HG03342 (cell line): Measurements from ENCODE around the gene TSPAN14.

ENCODE experiments used
- ATAC-seq: cut with Tn5 transposase; IDR thresholded peaks from one replicate; pipeline ENCODE4 v1.9.1; 2021; ENCODE audit warnings: mild to moderate bottlenecking, moderate library complexity; ENCODE audit not compliant: unreplicated experiment

The TSPAN14 gene

DNA sequence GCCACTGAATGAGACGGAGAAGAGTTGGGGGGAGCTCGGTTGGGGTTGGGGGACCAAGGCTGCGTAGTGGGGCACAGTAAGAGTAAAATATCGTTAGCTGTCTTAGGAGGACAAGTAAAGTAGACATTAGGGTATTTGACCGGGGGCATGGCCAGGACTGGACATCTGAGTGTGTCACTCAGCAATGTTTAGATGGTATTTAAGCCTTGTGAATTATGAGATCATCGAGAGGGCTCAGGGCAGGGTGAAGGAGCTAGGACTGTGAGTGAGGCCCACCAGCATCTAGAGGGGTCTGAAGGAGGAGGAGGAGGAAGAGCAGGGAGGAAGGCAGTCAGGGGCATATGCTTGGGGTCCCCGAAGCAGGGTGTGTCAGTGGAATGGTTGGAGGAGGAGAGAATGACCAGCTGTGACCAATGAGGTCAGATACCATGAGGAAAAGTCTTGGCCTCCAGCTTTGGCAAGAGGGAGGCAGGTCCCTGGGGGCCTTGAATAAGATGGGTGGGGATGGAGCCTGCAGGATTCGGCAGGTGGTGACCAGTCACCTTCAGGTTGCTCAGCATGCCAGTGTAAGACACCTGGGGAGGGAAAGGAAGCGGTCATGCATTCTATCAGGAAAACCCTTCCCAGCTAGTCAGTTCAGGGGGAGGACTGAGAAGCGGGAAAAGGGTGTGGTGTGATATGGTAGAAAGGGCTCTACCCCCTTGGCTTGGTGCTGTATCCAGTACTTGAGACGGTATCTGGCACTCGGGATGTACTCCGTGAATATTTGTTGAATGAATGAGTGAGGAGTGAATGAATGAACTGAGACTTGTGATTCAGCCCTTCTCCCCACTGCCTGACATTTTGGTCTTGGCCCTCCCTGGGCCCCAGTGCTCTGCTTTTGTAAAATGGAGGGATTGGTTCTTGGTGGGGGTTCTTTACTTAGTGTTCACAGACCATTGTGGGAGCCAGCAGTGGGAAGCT lies 48.8 kb downstream of the TSPAN14 start:
- no peak for ATAC-seq

DNA sequence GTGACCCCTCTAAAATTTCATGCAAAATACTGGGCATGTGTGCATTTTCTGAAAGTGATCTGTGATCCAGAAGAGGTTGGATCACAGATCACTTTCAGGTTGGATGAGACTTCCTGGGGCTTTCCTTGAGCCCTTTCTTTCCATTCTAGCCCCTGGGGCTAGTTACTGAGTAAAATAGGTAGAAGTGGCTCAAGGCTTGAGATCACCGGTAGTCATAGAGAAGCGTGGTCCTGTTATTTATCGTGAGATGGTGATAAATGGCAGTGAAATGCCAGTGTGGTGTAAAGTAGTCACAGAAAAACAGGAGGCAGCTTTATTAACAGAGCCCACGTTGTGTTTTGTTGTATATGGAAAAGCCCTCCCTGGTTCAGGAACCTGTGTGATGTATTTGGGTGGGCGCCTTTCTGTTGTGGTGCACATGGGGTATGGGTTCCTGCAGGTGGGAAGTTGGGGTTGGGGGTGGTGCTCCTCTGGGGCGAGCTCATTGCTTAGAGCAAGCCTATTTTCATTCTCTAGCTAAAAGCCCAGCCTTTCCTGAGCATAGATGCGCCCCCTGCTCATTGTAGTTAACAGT lies 49.6 kb downstream of the TSPAN14 start:
- no peak for ATAC-seq

DNA sequence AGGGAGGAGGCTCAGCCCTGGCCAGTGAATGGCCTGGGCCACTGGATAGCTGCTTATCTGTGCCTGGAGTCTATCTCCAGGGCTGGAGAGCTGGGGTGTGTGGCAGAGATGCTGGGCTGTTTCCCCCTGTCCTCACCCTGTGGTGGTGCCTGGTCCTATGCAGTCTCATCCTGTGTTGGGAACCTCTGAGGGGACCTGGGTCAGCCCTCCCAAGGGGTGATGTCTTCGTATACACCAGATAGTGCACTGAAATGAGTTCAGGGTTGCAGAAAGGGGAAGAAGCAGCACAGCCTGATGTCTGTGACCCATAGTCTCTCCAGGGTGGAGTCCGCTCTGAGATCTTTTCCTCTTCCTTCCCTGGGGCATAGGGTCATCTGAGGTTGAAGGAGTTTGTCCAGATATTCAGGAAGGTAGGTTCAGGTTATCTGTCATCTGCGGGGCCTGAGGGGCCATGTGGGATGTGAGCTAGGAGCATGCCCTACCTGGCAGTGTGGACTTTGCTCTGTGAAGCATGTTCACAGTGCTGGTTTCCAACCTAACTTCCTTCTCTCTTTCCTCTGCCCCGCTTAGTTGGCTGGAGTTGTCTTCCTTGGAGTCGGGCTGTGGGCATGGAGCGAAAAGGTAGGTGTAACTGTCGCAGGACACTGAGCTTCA lies 50.2 kb downstream of the TSPAN14 start:
- ATAC-seq, result no peak

GRCh38 chr10:80504897-80505465 lies 50.9 kb downstream of the TSPAN14 start:
- ATAC-seq, result no peak

DNA sequence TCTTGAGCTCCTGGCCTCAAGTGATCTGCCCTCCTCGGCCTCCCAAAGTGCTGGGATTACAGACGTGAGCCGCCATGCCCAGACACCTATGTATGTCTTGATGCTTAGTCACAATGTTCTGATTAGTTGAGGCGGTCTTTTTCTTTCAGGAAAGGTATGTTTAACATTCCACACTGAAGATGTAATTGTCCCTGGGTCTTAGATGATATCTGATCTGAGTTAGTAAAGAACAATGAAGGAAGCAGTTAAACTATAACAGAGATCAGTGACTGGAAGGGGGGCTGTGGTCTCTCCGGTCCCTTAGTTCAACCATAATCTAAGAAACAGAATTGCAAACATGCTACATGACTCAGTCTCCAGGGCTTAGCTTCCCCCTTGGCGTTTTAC lies 52.1 kb downstream of the TSPAN14 start:
- ATAC-seq, result no peak

DNA sequence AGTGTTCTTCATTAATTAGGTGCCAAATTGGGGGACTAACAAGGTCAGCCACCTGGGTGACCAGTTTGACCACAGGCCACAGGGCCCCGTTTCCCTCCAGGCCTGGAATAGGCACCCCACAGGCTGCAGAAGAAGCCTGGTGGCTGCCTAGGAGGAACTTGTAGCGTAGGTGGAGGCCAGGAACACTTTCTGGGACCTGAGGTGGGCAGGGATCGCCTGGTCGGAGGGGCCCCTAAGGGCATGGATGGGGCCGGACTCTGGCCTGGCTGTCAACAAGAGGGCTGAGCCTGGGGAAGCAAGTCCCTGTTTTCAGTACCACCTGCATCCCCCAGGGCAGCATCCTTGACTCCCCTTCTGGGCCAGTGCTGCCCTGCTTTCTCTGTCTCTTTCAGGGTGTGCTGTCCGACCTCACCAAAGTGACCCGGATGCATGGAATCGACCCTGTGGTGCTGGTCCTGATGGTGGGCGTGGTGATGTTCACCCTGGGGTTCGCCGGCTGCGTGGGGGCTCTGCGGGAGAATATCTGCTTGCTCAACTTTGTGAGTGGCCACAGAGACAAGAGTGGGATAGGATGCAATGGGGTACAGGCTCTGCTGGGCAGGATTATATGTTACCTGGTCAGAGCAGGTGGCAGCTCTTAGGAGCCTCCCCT lies 52.9 kb downstream of the TSPAN14 start:
- no peak for ATAC-seq

- ATAC-seq, result no peak
These were observed 54.9 kb downstream of the TSPAN14 start for GRCh38 chr10:80509108-80509402.

DNA sequence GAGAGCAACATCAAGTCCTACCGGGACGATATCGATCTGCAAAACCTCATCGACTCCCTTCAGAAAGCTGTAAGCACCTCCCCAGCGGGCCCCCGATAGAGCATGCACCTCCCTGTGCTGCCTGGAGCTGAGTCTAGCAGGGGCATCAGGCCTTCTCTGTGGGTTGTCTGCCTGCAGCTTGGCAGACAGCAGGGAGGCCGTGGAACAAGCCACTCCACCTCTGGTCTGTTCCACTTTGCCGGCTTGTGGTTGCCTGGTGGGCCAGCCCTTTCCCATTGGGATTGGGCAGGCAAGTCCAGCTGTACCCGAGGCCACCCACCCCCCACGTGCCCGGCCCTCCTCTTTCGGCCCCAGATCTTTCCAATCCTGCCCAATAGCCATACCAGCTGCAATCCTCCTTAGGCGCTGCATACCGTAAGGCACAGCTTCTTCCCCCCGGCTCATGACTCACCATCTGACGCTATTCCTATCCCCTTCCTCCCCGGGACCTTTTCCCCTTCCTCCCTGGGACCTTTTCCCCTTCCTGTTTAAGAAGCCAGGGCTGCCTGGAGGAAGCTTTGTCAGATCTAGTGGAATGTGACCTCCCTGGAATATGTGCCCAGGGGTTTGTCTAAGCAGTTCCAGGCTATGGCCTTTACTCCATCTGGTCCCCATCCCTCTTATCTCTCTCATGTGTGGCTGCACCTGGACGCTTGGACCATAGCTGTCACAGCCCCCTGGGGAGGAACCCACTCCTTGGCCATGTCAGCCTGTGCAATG lies 55.5 kb downstream of the TSPAN14 start:
- no peak for ATAC-seq

GRCh38 chr10:80512031-80512526 lies 58.0 kb downstream of the TSPAN14 start:
- ATAC-seq, result no peak

DNA sequence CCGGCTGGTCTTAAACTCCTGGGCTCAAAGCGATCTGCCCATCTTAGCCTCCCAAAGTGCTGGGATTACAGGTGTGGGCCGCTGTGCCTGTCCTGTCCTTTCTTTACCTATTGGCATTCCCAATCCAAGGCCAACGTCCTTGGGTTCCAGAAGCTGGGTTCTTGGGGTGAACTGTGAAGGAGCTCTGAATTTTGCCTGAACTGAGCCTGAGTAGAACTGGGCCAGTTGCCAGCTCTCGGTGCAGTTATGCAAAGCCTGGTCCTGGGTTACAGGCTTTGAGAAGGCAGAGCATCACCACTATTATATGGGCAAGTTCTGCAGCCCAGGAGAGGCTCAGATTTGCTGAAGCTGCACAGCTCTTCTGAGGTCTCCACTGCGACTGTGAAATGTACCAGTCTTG lies 59.0 kb downstream of the TSPAN14 start:
- ATAC-seq, result no peak

DNA sequence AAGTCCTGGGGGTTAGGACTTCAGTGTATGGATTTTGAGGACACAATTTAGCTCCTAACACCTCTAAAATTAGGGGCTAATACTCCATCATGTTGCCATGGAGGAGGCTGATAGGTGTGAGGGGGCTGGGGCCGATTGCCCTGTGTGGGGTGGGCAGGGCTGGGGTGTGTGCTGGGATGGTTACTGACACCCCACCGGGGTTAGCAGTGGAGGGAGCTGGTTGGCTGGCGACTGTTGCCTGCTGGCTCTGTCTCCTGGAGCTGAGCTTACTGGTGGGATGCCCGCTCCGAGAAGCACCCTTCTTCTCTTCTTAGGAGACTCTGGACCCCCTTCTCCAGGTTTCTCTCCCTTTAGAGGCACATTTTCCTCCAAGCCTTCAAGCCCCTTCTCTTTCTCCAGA lies 61.4 kb downstream of the TSPAN14 start:
- ATAC-seq, result no peak

GRCh38 chr10:80515941-80516340 lies 61.8 kb downstream of the TSPAN14 start:
- ATAC-seq, result no peak

- ATAC-seq, result no peak
These were observed 62.5 kb downstream of the TSPAN14 start for GRCh38 chr10:80516506-80517075.

DNA sequence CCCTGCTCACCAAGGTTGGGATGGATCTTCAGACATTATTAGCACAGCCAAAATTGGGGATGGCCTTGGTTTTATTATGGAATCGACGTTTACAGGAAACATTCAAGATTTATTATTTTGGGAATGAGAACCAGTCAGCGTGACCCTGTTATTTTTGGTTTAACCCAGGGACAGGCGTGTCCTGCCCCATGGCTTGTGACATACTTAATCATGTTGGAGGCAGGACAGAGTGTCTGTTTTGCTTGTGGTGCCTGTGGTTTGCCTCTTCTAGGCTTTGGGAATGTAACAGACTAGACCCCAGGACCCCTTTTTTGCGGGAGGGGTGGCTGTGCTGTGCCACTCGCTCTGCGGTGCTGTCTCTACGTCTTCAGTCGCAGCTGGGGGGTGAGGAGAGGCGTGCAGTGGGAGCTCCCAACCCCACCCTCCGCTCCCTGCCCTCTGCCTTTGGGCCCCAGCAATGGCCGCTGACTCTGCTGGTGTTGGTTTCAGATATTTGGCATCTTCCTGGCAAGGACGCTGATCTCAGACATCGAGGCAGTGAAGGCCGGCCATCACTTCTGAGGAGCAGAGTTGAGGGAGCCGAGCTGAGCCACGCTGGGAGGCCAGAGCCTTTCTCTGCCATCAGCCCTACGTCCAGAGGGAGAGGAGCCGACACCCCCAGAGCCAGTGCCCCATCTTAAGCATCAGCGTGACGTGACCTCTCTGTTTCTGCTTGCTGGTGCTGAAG lies 63.5 kb downstream of the TSPAN14 start:
- ATAC-seq, result no peak

DNA sequence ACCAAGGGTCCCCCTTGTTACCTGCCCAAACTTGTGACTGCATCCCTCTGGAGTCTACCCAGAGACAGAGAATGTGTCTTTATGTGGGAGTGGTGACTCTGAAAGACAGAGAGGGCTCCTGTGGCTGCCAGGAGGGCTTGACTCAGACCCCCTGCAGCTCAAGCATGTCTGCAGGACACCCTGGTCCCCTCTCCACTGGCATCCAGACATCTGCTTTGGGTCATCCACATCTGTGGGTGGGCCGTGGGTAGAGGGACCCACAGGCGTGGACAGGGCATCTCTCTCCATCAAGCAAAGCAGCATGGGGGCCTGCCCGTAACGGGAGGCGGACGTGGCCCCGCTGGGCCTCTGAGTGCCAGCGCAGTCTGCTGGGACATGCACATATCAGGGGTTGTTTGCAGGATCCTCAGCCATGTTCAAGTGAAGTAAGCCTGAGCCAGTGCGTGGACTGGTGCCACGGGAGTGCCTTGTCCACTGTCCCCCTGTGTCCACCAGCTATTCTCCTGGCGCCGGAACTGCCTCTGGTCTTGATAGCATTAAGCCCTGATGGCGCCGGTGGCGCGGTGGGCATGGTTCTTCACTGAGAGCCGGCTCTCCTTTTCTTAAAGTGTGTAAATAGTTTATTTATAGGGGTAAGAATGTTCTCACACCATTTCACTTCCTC lies 64.2 kb downstream of the TSPAN14 start:
- no peak for ATAC-seq

DNA sequence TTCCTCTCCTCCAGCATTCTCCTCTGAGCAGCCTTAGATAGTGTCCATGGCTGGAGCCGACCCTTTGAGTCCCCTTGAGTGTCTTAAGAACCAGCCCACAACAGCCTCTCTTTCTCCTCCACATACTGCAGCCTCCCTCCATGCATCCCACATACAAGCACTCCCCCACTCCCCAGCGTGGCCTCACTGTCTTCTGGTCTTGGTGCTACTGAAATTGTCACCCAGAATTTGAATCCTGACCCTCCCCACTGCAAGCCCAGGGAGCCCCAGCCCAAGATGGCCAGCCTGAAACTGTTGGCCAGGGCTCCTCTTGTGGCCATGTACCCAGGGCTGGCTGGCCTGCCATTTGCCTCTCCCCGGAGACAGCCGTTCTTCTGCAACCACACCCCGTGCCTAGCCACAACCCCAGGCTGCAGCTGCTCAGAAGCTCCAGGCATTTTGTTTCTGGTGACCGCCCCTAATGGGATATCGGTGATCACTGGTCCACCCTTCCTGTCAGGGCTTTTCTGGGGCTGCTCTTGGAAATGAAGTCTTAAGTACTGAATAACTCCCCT lies 64.8 kb downstream of the TSPAN14 start:
- ATAC-seq, result no peak

DNA sequence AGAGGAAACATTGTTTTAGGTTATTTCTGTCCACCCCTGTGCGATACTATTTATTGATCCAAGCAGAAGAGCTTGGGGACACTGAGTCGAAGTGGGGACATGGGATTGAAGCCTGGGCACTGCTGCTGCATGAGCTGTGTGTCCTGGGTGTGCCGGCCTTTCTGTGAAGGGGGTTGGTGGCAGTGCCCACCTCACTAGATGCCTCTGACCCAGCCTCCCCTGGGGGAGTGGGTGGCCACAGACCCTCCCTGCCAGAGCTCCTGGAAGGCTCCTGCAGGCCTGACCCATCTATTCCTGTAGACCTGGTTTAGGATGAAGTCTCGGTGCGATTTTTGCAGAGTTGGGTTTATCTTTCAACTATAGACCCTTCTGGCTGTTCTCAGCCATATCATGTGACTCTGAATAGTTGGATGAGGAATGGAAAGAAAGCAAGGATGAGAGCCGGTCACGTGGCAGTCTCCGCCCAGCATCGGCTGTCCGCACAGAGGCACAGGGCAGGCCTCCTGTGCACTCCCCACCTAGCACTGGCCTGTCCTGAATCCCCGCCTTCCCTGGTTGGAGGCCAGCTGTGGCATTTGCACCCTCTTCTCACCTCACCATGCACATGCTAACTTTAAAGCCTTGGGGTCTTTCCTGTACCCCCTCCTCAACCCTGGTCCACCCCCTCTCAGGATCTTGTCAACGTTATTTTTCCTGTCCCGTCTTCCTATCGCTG lies 66.0 kb downstream of the TSPAN14 start:
- no peak for ATAC-seq
